ENCODE results near the gene TAPBP.

The TAPBP gene

GRCh38 chr6:33279257-33279695, 34.6 kb downstream of the TAPBP start:
- no peak for TF ChIP-seq EZH2 (IDR thresholded peaks at IDR 0.05; ENCODE audit: borderline replicate concordance, low read depth, low read length, severe bottlenecking)
- TF ChIP-seq, protein P1, sequence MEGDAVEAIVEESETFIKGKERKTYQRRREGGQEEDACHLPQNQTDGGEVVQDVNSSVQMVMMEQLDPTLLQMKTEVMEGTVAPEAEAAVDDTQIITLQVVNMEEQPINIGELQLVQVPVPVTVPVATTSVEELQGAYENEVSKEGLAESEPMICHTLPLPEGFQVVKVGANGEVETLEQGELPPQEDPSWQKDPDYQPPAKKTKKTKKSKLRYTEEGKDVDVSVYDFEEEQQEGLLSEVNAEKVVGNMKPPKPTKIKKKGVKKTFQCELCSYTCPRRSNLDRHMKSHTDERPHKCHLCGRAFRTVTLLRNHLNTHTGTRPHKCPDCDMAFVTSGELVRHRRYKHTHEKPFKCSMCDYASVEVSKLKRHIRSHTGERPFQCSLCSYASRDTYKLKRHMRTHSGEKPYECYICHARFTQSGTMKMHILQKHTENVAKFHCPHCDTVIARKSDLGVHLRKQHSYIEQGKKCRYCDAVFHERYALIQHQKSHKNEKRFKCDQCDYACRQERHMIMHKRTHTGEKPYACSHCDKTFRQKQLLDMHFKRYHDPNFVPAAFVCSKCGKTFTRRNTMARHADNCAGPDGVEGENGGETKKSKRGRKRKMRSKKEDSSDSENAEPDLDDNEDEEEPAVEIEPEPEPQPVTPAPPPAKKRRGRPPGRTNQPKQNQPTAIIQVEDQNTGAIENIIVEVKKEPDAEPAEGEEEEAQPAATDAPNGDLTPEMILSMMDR (IDR thresholded peaks at IDR 0.05; ENCODE audit: borderline replicate concordance, extremely low read depth, low read length, poor library complexity, severe bottlenecking), result no peak
- no peak for ATAC-seq (ENCODE audit: insufficient read depth, low read depth)
- H3K4me2 ChIP-seq (ENCODE audit: insufficient read depth, low read length), result peak overlapping the region; percentile 16; the same call in 1 of the 2 replicates

GRCh38 chr6:33278810-33279209, 35.1 kb downstream of the TAPBP start:
- Histone ChIP-seq H3K4me3 (ENCODE audit: low read depth in 1 of 2, low read length in 2 of 2) (no peak overlapping the region), H3K36me3 (ENCODE audit: insufficient read depth, low read length) (peaks cover 86% of the 10 kb centered on the region), H3K9me3 (ENCODE audit: insufficient read depth, low read length, severe bottlenecking) (no peaks in the 10 kb centered on the region), H3K27ac (ENCODE audit: low read length) (no peak overlapping the region), H3K4me2 (ENCODE audit: insufficient read depth, low read length) (peak overlapping the region; percentile 16; the same call in 1 of the 2 replicates), H3K79me2 (ENCODE audit: insufficient read depth, low read length) (peaks cover 27% of the 10 kb centered on the region), H3K4me1 (ENCODE audit: insufficient read depth, low read length) (peaks cover 44% of the 10 kb centered on the region), H4K20me1 (ENCODE audit: insufficient read depth, low read length) (peaks cover 36% of the 10 kb centered on the region), H2AFZ (ENCODE audit: low read depth, low read length) (no peak overlapping the region), H3K9ac (ENCODE audit: low read depth, low read length) (no peak overlapping the region), H3K27me3 (ENCODE audit: insufficient read depth, low read length, poor library complexity) (no peaks in the 10 kb centered on the region)
- TF ChIP-seq, protein P1 (IDR thresholded peaks at IDR 0.05; ENCODE audit: borderline replicate concordance, extremely low read depth, low read length, poor library complexity, severe bottlenecking), result no peak
- no peak for TF ChIP-seq EZH2 (IDR thresholded peaks at IDR 0.05; ENCODE audit: borderline replicate concordance, low read depth, low read length, severe bottlenecking)
- ATAC-seq (ENCODE audit: insufficient read depth, low read depth), result no peak
- DNase-seq, result no peak

More at GRCh38 chr6:33279257-33279695, 34.6 kb downstream of the TAPBP start:
- Histone ChIP-seq H3K9ac (ENCODE audit: low read depth, low read length) (no peak overlapping the region), H3K9me3 (ENCODE audit: insufficient read depth, low read length, severe bottlenecking) (no peaks in the 10 kb centered on the region), H3K79me2 (ENCODE audit: insufficient read depth, low read length) (peaks cover 22% of the 10 kb centered on the region), H3K27me3 (ENCODE audit: insufficient read depth, low read length, poor library complexity) (no peaks in the 10 kb centered on the region), H3K27ac (ENCODE audit: low read length) (no peak overlapping the region), H2AFZ (ENCODE audit: low read depth, low read length) (no peak overlapping the region), H3K4me3 (ENCODE audit: low read depth in 1 of 2, low read length in 2 of 2) (no peak overlapping the region), H3K4me1 (ENCODE audit: insufficient read depth, low read length) (peaks cover 39% of the 10 kb centered on the region), H4K20me1 (ENCODE audit: insufficient read depth, low read length) (peaks cover 31% of the 10 kb centered on the region), H3K36me3 (ENCODE audit: insufficient read depth, low read length) (peaks cover 84% of the 10 kb centered on the region)
- DNase-seq, result no peak

GRCh38 chr6:33278392-33278741, 35.5 kb downstream of the TAPBP start:
- H3K36me3 ChIP-seq (ENCODE audit: insufficient read depth, low read length), result peaks cover 86% of the 10 kb centered on the region

More at GRCh38 chr6:33278392-33278741, 35.5 kb downstream of the TAPBP start:
- H3K79me2 ChIP-seq (ENCODE audit: insufficient read depth, low read length), result peaks cover 31% of the 10 kb centered on the region
- TF ChIP-seq EZH2 (IDR thresholded peaks at IDR 0.05; ENCODE audit: borderline replicate concordance, low read depth, low read length, severe bottlenecking), result no peak
- TF ChIP-seq, protein P1 (IDR thresholded peaks at IDR 0.05; ENCODE audit: borderline replicate concordance, extremely low read depth, low read length, poor library complexity, severe bottlenecking), result no peak
- no peak overlapping the region for H2AFZ ChIP-seq (ENCODE audit: low read depth, low read length)
- H4K20me1 ChIP-seq (ENCODE audit: insufficient read depth, low read length), result peaks cover 39% of the 10 kb centered on the region
- no peak overlapping the region for H3K4me3 ChIP-seq (ENCODE audit: low read depth in 1 of 2, low read length in 2 of 2)
- no peaks in the 10 kb centered on the region for H3K27me3 ChIP-seq (ENCODE audit: insufficient read depth, low read length, poor library complexity)
- DNase-seq (no peak), ATAC-seq (ENCODE audit: insufficient read depth, low read depth) (no peak)
- H3K4me1 ChIP-seq (ENCODE audit: insufficient read depth, low read length), result peaks cover 48% of the 10 kb centered on the region
- 0 out of 2 replicates have a peak overlapping the region, but pooled peaks have one; percentile 22 for H3K27ac ChIP-seq (ENCODE audit: low read length)
- H3K9me3 ChIP-seq (ENCODE audit: insufficient read depth, low read length, severe bottlenecking), result no peaks in the 10 kb centered on the region
- peak overlapping the region; percentile 78; the same call in 1 of the 2 replicates for H3K4me2 ChIP-seq (ENCODE audit: insufficient read depth, low read length)
- H3K9ac ChIP-seq (ENCODE audit: low read depth, low read length), result no peak overlapping the region; the same call in 1 of the 2 replicates
